COLO668 (cell line): ENCODE data around the gene LDLRAD4.
"Not testable (repeated sequence)": the region's sequence is repeated elsewhere in the genome, so short reads cannot be mapped to it uniquely, and the experiment has no call there.

Source experiments
- DNase-seq: peaks from one replicate; lab custom pipeline; 2025; ENCODE audit not compliant: unreplicated experiment; lab: John Stamatoyannopoulos, UW

The LDLRAD4 gene

GRCh38 chr18:13641551-13642439 is 423.2 kb downstream of the LDLRAD4 start:
- DNase-seq = no peak

- no peak for DNase-seq
Observed at GRCh38 chr18:13642440-13642827, 423.9 kb downstream of the LDLRAD4 start.

- DNase-seq = no peak
Observed at GRCh38 chr18:13643261-13643751, 424.7 kb downstream of the LDLRAD4 start.

DNA sequence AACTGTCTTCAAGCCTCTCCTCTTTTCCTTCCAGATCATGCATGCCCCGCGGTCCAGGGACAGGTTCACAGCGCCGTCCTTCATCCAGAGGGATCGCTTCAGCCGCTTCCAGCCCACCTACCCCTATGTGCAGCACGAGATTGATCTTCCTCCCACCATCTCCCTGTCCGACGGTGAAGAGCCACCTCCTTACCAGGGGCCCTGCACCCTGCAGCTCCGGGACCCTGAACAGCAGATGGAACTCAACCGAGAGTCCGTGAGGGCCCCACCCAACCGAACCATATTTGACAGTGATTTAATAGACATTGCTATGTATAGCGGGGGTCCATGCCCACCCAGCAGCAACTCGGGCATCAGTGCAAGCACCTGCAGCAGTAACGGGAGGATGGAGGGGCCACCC is 426.5 kb downstream of the LDLRAD4 start:
- no peak for DNase-seq

DNA sequence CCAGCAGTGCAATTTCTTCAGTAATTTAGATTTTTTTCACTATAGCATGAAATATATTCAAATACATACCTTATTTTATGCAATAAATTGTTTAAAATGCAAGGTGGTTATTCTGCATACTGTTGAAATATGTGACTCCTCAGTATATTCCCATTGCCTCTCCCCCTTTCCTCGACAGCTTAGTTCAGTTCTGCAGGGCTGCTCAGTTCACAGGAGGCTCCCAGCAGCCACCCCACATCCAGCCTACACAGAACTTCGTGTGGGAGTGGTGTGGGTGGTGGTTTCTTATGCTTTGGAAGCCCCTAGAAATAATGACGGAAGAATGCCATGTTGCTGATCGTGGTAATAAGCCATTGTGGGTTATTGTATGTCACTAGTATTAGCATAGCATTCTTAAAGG is 428.1 kb downstream of the LDLRAD4 start:
- DNase-seq = no peak

DNA sequence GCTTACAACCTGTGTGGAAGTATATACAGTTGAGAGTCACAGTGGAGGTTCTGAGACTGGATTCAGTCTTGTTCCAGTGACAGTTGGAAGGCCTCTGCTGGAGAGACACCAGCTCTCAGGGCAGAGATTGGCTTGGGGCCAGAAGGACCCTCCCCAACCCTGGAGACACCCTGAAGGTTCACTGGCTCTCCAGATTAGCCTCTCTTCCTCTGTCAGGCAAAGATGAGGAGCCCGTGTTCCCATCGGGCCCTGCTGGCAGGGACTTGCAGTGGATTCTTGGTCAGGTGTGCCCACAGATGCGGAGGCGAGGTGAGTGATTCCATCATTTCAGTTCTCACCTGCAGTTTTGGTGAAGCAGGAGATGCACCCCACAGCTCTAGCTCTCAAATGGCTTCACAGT is 429.2 kb downstream of the LDLRAD4 start:
- DNase-seq = no peak

DNA sequence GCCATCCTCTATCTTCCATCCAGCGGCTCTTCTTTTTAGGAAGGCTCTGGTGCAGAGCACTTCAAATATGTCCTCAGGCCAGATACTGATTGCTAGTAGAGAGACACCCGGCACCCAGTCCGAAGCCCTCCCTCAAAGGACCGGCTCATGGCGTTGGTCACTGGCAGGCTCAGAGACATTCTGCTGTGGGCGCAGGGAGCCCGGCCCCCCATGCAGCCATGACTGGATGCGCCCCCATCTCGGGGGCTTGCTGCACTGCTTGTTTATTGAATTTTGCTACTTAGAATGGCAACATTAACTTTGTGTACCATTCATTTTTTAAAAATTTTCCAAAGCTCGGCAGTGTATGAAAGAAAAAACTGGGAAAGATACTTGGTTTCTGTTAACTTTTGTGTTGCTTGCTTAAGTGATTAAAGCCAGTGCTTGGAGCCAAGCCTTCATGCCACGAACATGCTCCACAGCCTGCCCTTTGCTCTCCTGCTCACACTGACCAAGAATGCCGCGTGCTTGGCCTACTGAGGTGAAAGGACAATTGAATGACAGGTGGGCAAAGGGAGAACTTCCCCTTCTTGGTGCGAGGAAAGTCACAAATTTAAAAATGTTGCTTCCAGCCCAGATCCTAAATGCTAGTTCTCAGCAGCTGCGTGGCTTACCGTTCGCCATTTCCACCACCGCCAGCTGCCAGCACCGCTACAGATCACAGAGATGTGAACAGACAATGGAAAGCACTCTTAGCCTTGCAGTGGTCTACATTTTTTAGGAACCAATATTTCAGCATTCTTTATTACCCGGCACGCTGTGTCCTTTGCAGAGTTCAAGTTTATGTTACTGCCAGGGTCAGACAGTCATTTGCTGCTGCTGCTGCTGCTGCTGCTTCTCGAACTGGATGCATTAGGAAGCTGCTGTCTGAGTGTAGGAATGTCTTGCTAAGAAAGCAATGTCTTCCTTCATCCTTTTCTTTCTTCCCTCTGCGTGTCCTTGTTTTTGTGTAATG is 431.1 kb downstream of the LDLRAD4 start:
- no peak for DNase-seq

- DNase-seq = no peak
Observed at GRCh38 chr18:13653746-13654433, 435.3 kb downstream of the LDLRAD4 start.

DNA sequence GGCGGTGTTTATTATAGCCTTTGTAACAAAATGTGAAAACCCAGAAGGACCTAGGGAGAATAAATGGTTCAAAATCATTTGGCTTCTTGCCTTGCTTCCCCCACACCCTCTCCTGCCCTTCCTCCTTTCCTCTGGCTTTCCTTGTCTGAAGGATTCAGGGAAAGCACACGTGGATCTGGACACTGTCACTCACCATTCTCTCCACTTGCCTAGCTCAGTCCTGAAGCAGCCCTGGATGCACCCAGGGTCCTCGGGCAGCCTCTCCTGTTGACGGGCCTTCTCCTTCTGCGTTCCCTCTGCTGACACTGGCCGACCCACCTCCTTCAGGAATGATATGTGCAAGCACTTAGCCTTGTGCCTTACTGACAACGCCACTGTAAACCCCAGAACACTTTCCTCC is 439.4 kb downstream of the LDLRAD4 start:
- DNase-seq = no peak

GRCh38 chr18:13658436-13659204 is 440.1 kb downstream of the LDLRAD4 start:
- no peak for DNase-seq

GRCh38 chr18:13660510-13660909 is 441.9 kb downstream of the LDLRAD4 start:
- DNase-seq = no peak

DNA sequence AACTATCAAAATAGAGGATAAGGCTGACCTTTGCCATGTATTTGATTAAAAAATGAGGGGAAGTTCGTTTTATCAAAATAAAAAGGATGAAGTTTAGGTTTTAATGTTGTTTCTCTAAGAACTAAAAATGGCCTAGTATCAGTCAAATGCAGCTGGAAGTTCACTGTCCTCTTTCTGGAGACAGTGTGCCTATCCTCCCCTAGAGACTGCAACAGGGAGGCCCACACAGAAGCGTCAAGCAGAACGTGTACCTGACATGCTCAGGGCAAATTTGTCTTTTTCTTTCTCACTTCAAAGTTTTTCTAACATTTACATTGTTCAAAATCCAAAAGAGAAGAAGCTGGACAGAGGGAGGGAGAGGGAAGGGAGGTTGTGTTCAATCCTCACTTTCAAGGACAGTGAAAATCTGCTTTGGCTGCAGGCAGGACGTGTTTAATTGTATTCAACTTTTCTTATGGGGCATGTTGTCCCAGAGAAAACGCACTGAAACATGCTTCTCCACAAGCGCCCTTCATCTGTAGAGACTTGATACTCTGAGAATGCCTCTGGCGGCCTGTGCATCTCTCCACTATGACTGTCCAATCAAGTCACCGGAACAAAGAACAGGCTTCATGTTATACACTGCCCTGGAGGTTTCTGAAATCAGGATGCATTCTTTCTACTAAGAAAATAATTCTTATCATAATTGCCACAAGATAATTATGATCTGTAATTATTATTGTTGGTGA is 442.7 kb downstream of the LDLRAD4 start:
- DNase-seq = no peak

DNA sequence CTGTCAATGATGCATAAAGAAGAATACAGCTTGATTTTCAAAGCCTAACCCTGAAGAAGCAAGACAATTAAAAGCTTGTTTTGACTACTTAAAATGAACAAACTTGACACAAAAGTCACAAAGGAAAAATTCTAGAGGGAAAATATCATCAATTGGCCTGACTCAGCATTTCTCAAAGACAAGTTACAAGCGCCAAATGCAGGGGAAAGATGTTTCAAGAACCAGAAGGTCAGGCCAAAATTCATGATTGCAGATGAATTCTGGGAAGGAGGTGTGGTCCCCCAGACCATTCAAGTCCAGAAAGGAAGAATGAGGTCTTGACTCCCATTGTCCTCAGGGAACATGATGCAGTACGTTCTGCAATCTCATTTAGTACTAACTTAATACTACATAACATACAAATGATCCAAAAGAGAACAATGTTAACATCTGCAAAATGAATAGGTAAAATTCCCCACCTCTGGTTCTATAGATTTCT is 443.3 kb downstream of the LDLRAD4 start:
- no peak for DNase-seq

DNA sequence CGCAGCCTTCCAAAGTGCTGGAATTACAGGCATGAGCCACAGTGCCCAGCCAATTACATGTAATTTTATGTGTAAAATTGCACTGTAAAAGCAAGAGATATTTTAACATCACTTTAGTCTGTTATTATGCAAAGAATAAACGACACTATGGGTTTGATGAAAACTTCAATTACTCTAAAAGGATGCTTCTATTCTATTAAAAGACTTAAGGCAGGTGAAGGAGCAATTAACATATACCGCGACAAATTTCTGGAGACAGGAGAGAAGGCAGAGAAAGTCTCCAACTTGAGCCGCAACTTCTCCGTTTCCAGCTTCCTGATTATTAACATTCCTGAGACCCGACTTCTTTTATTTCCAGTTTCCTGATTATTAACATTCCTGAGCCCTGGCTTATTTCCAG is 454.1 kb downstream of the LDLRAD4 start:
- DNase-seq = no peak

DNA sequence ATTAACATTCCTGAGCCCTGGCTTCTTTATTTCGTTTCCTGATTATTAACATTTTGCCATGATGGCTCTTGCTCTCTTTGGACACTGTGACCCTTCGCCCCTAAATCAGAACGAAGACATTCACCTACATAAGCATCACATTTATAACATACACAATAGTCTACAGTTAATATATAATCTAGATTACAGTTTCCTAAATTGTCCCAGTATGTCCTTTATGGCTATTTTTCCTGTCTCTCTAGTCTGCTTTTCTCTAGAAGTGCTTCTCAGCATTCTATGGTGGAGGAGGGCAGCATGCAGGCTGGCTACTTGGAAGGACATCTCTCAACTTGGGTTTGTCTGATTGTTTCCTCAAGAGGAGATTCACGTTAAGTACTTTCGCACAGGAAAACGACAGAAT is 457.9 kb downstream of the LDLRAD4 start:
- no peak for DNase-seq

DNA sequence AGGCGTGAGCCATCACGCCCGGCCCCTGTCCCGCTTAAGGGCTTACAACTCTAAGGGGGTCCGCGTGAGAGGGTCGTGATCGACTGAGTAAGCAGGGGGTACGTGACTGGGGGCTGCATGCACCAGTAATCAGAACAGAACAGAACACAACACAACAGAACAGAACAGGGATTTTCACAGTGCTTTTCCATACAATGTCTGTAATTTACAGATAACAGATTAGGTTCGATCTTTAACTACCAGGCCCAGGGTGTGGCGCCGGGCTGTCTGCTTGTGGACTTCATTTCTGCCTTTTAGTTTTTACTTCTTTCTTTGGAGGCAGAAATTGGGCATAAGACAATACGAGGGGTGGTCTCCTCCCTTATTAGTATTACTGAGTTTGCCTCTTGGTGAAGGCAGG is 458.8 kb downstream of the LDLRAD4 start:
- DNase-seq = not testable (repeated sequence)

DNA sequence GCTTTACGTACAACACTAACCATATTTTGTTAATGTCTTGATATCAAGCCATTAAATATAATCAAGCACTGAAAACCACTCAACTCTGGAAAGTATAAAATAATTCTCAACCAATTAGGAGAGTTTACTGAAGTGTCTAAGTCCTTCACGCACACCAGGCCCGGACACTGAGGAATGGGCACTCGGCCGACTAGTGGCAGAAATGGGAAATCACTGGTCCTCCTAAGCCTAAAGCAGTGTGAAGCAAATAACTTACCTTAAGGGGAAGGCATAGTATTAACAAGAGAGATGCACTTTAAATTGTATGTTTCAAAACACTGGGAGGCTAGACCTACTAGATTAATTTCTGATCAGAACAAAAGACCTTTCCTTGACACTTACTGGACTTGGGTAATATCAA is 462.1 kb downstream of the LDLRAD4 start:
- peak; percentile 31 for DNase-seq

GRCh38 chr18:13681701-13682100 is 463.1 kb downstream of the LDLRAD4 start:
- DNase-seq = no peak

GRCh38 chr18:13684546-13684945 is 466.0 kb downstream of the LDLRAD4 start:
- no peak for DNase-seq
